NCI-H1436 (cell line): ENCODE results near the gene PITPNC1.
A peak's percentile ranks its signal among the peaks of the same experiment; 100 is the strongest.
"Not testable (repeated sequence)": the region's sequence is repeated elsewhere in the genome, so short reads cannot be mapped to it uniquely, and the experiment has no call there.

ENCODE experiments used
- DNase-seq: peaks from one replicate; lab custom pipeline; 2025; lab: John Stamatoyannopoulos, UW

PITPNC1 gene

GRCh38 chr17:67376737-67377487 lies at the start of gene PITPNC1:
Gene PITPNC1, plus strand, starts transcription at chr17:67377281.
- peak; percentile 76 for DNase-seq

GRCh38 chr17:67328026-67328425 lies 49.1 kb upstream of the PITPNC1 start:
- no peak for DNase-seq

- not testable (repeated sequence) for DNase-seq
These were observed 45.5 kb upstream of the PITPNC1 start for GRCh38 chr17:67331381-67332161.

- not testable (repeated sequence) for DNase-seq
These were observed 44.9 kb upstream of the PITPNC1 start for GRCh38 chr17:67332162-67332508.

- no peak for DNase-seq
These were observed 41.7 kb upstream of the PITPNC1 start for GRCh38 chr17:67335245-67335835.

- DNase-seq: no peak
These were observed 40.2 kb upstream of the PITPNC1 start for GRCh38 chr17:67336859-67337258.

GRCh38 chr17:67338353-67338752 lies 38.7 kb upstream of the PITPNC1 start:
- DNase-seq: not testable (repeated sequence)

GRCh38 chr17:67343237-67343636 lies 33.8 kb upstream of the PITPNC1 start:
- no peak for DNase-seq

GRCh38 chr17:67347826-67348225 lies 29.3 kb upstream of the PITPNC1 start:
- no peak for DNase-seq

GRCh38 chr17:67349420-67349819 lies 27.7 kb upstream of the PITPNC1 start:
- DNase-seq: no peak

GRCh38 chr17:67353161-67353560 lies 23.9 kb upstream of the PITPNC1 start:
- no peak for DNase-seq

- no peak for DNase-seq
These were observed 23.0 kb upstream of the PITPNC1 start for GRCh38 chr17:67353929-67354574.

- no peak for DNase-seq
These were observed 18.5 kb upstream of the PITPNC1 start for GRCh38 chr17:67358612-67359011.

- DNase-seq: no peak
These were observed 16.9 kb upstream of the PITPNC1 start for GRCh38 chr17:67359960-67360791.

GRCh38 chr17:67360880-67361279 lies 16.2 kb upstream of the PITPNC1 start:
- DNase-seq: no peak

- no peak for DNase-seq
These were observed 14.9 kb upstream of the PITPNC1 start for GRCh38 chr17:67362173-67362572.

- DNase-seq: no peak
These were observed 12.0 kb upstream of the PITPNC1 start for GRCh38 chr17:67364847-67365737.

GRCh38 chr17:67365738-67366192 lies 11.3 kb upstream of the PITPNC1 start:
- DNase-seq: no peak

- DNase-seq: peak; percentile 95
These were observed 10.6 kb upstream of the PITPNC1 start, which contains the start of gene PSMD12 for GRCh38 chr17:67366193-67367157. Gene PSMD12, minus strand, starts transcription at chr17:67366577. Its CDS starts 58 bp downstream, at chr17:67366519.
